Body of pancreas (tissue), 4 donors: ENCODE results near the gene MARCHF4.

Experiments used
- POLR2A ChIP-seq, 3 donors: fragments of 450-650 bp; IDR thresholded peaks; one replicate each; pipeline ENCODE4 v1.6.1; 2016; ENCODE audit warnings: antibody characterized with exemption in 3 of 3, mild to moderate bottlenecking in 2 of 3
- TF ChIP-seq, protein P1 (sequence below), 7 experiments: fragments of 450-650 bp in 4 of 7; fragments of 200-600 bp in 3 of 7; sonication (generic) in 3 of 7; IDR thresholded peaks; one replicate each; pipeline ENCODE4 v1.5.1; 2016 to 2019; ENCODE audit warnings: antibody characterized with exemption in 7 of 7

DNA sequence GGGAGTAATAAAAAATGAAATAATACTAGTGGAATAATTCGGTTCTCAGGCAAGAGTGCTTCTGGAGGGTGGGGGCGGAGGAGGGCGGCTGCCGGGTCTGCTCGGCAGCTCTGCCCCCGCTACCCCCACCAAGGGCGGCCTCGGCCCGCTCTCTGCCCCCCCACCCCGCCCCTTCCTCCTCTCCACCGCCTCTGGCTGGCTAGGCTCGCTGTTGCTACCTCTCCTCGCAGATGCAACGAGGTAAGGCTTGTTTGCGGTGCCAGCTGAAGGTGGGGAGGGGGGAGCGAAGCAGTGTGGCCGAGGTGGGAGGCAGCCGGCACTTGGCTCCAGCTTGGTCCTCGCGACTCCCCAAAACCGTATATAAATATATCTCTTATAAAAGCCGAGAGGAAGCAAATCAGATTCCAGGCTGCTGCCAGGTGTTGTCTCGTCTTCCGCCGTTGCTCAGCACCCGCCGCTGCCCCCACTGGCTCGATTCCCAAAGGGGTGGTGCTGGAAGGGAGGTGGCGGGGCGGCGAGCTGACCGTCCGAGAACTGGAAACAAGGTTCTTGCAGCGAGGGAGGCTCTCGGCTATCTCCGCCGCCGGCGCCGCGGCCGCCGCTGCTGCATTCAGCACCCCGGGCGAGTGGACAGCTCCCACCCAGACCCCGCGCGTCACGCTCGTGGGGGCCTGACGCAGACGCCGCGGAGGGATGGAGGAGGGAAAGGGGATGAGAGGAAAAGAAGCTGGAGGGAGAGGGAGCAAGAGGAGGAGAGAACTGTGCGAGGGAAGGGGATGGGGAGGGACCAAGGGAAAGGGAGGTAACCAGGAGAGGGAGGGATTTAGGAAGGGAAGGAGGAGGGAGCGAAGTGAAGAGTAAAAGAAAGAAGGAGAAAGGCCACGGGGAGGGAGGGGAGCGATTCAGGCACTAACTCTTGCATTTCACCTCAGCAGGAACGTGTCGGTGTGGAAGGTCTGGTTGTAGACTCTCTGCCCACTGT is at the start of gene MARCHF4:
- TF ChIP-seq, protein P1, sequence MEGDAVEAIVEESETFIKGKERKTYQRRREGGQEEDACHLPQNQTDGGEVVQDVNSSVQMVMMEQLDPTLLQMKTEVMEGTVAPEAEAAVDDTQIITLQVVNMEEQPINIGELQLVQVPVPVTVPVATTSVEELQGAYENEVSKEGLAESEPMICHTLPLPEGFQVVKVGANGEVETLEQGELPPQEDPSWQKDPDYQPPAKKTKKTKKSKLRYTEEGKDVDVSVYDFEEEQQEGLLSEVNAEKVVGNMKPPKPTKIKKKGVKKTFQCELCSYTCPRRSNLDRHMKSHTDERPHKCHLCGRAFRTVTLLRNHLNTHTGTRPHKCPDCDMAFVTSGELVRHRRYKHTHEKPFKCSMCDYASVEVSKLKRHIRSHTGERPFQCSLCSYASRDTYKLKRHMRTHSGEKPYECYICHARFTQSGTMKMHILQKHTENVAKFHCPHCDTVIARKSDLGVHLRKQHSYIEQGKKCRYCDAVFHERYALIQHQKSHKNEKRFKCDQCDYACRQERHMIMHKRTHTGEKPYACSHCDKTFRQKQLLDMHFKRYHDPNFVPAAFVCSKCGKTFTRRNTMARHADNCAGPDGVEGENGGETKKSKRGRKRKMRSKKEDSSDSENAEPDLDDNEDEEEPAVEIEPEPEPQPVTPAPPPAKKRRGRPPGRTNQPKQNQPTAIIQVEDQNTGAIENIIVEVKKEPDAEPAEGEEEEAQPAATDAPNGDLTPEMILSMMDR (IDR thresholded peaks at IDR 0.05) = no peak
- peak in 1 of 3 donors; percentile 29 for TF ChIP-seq POLR2A (IDR thresholded peaks at IDR 0.05)
